Activated CD8-positive, alpha-beta memory T cell treated with anti-CD3 and anti-CD28 coated beads, Interleukin-2, amount 50 U/mL, for 1 hour (primary cell): ENCODE results near the gene WIPF1.

Experiments used
- DNase-seq: peaks from one replicate; pipeline ENCODE4 v3.0.0-alpha.2; 2020; ENCODE audit errors: extremely low read depth

WIPF1 gene

GRCh38 chr2:174597345-174598047, at the start of gene WIPF1:
Gene WIPF1 (minus strand): TSS chr2:174597804. CDS start chr2:174585573, 12,231 bp downstream.
- peak; percentile 35 for DNase-seq

GRCh38 chr2:174645296-174645695, 47.7 kb upstream of the WIPF1 start:
- DNase-seq = no peak

GRCh38 chr2:174644406-174644805, 46.8 kb upstream of the WIPF1 start:
- no peak for DNase-seq

- no peak for DNase-seq
Observed at GRCh38 chr2:174643356-174643755, 45.8 kb upstream of the WIPF1 start.

GRCh38 chr2:174641168-174641567, 43.6 kb upstream of the WIPF1 start:
- DNase-seq = no peak

GRCh38 chr2:174636987-174637386, 39.4 kb upstream of the WIPF1 start:
- DNase-seq = no peak

- no peak for DNase-seq
Observed at GRCh38 chr2:174635776-174636404, 38.3 kb upstream of the WIPF1 start.

- DNase-seq = no peak
Observed at GRCh38 chr2:174635015-174635593, 37.5 kb upstream of the WIPF1 start.

GRCh38 chr2:174634130-174635014, 36.8 kb upstream of the WIPF1 start:
- DNase-seq = no peak

- no peak for DNase-seq
Observed at GRCh38 chr2:174633623-174633930, 36.0 kb upstream of the WIPF1 start.

GRCh38 chr2:174632841-174633622, 35.4 kb upstream of the WIPF1 start:
- no peak for DNase-seq

GRCh38 chr2:174631009-174631981, 33.7 kb upstream of the WIPF1 start:
- no peak for DNase-seq

GRCh38 chr2:174630107-174630506, 32.5 kb upstream of the WIPF1 start:
- no peak for DNase-seq

GRCh38 chr2:174629506-174629905, 31.9 kb upstream of the WIPF1 start:
- DNase-seq = no peak

GRCh38 chr2:174628528-174629169, 31.0 kb upstream of the WIPF1 start:
- no peak for DNase-seq

GRCh38 chr2:174627216-174627615, 29.6 kb upstream of the WIPF1 start:
- DNase-seq = no peak

- no peak for DNase-seq
Observed at GRCh38 chr2:174624895-174625430, 27.4 kb upstream of the WIPF1 start.

GRCh38 chr2:174623690-174624089, 26.1 kb upstream of the WIPF1 start:
- no peak for DNase-seq

GRCh38 chr2:174623106-174623637, 25.6 kb upstream of the WIPF1 start:
- no peak for DNase-seq
